ENCODE measurements around the gene H2AZ1.

Gene H2AZ1

DNA sequence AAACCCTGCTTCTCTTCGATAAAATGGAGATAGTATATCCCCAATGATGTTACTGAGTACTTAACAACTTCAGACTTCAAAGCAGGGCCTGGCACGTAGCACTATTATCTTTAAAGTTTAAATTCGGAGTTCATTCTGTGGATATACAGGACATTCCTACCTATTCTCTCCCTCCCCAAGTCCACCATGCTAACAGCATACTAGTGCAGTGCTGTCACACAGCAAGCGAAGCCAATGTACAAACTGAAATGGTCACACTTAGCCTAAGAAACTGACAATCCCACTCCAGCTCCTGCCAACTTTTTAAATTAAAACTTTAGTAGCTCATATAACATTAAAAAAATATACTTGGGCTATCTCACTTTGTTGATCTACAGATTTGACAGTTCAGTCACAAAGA, 2.5 kb downstream of the H2AZ1 start:
- Histone ChIP-seq H3K4me1 (ENCODE audit: low read length) (peaks cover 43% of the 10 kb centered on the region), H4K20me1 (ENCODE audit: insufficient read depth, low read length) (peaks cover 11% of the 10 kb centered on the region; the same call in 1 of the 2 replicates), H2AFZ (ENCODE audit: low read length) (no peak overlapping the region), H3K9me3 (replicated peaks; ENCODE audit: insufficient read depth, low read length) (no peaks in the 10 kb centered on the region), H3K9ac (ENCODE audit: low read length) (peak overlapping the region; percentile 87; the same call in 1 of the 2 replicates), H3K9me2 (replicated peaks; ENCODE audit: insufficient read depth, low read length) (no peaks in the 10 kb centered on the region), H3K4me2 (ENCODE audit: low read depth, low read length) (peak overlapping the region; percentile 81), H3K36me3 (replicated peaks; ENCODE audit: insufficient read depth, low read length) (peaks cover 9% of the 10 kb centered on the region; the same call in 1 of the 2 replicates), H3K79me2 (ENCODE audit: low read length) (peaks cover 66% of the 10 kb centered on the region), H3K27ac (ENCODE audit: low read length) (peak overlapping the region; percentile 83; the same call in 1 of the 2 replicates), H3K4me3 (ENCODE audit: low read length) (peak overlapping the region; percentile 58), H3F3A (ENCODE audit: insufficient read depth, low read length) (peaks cover 41% of the 10 kb centered on the region), H3K27me3 (replicated peaks; ENCODE audit: insufficient read depth, low read length) (no peaks in the 10 kb centered on the region)
- TF ChIP-seq EZH2 (optimal IDR thresholded peaks at IDR 0.05; ENCODE audit: low read depth, low read length) (no peak), EZH2phosphoT487 (IDR thresholded peaks at IDR 0.05; ENCODE audit: low read length) (no peak)
- TF ChIP-seq, protein P1, sequence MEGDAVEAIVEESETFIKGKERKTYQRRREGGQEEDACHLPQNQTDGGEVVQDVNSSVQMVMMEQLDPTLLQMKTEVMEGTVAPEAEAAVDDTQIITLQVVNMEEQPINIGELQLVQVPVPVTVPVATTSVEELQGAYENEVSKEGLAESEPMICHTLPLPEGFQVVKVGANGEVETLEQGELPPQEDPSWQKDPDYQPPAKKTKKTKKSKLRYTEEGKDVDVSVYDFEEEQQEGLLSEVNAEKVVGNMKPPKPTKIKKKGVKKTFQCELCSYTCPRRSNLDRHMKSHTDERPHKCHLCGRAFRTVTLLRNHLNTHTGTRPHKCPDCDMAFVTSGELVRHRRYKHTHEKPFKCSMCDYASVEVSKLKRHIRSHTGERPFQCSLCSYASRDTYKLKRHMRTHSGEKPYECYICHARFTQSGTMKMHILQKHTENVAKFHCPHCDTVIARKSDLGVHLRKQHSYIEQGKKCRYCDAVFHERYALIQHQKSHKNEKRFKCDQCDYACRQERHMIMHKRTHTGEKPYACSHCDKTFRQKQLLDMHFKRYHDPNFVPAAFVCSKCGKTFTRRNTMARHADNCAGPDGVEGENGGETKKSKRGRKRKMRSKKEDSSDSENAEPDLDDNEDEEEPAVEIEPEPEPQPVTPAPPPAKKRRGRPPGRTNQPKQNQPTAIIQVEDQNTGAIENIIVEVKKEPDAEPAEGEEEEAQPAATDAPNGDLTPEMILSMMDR (IDR thresholded peaks at IDR 0.05; ENCODE audit: low read length), result no peak
- DNase-seq, result no peak

DNA sequence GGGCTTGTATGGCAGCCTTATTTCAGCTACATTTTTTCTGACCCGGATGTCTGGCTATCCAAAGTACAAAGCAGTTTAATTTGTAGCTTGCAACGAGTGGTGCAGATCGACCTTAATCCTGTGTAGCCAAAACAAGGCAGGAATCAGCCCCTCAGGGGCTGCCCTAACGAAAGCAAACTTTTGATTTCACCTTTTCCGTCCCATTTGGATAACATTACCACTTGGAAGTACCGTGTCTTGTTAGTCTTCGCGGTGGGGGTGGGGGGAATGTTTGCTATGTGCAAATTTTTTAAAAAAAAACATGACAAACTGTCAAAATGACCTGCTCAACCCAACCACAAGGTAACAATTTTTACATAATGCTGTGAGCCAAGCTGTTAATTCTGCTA, 2.9 kb downstream of the H2AZ1 start:
- peaks cover 43% of the 10 kb centered on the region for H3K4me1 ChIP-seq (ENCODE audit: low read length)
- DNase-seq, result peak; percentile 12
- H3K4me3 ChIP-seq (ENCODE audit: low read length), result peak overlapping the region; percentile 58

DNA sequence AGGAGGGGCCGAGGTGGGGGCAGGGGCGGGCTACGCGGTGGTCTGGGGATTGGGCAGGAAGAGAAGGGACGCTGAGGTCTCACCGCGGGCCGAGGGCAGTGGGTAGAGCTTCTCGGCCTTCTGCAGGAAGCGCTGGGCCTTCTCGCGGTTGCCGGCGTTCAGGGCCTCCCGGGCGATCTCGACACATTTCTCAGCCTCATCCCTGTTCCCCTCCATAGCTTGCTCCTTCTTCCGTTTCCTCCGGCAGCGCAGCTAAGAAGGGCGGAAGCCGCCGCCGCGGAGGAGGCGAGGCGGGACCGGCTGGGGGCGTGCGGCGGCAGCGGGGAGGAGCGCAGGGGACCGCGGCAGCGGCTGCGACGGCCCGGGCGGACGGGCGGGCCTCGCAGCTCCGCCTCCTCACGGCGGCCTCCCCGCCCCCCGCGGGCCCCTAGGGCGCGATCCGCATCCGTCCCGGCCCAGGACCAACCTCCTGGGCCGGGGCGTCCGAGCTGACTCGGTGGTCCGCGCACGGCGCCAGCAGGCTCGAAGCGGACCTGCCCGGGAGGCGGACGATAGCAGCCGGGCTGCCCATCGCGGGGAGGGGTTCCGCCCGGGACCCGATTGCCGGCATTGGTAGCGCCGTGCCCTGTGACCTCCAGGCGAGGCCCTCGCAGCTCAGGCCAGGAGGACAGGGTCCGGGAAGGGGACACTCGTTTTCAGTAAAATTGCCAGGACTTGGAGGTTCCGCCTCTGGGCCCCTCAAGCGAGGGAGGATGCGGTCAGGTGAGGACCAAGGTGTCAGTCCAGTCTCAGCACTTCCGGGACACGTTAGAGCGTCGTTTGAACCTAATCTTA, 3.5 kb downstream of the H2AZ1 start, which contains the start of gene DNAJB14:
DNAJB14 (minus strand) TSS at position 263 of the 834 bp plus-strand sequence; CDS start at position 216, 47 bp downstream.
- TF ChIP-seq EZH2 (optimal IDR thresholded peaks at IDR 0.05; ENCODE audit: low read depth, low read length) (no peak), EZH2phosphoT487 (IDR thresholded peaks at IDR 0.05; ENCODE audit: low read length) (no peak)
- TF ChIP-seq, protein P1 (IDR thresholded peaks at IDR 0.05; ENCODE audit: low read length), result no peak
- Histone ChIP-seq H3K9ac (ENCODE audit: low read length) (peak within 1 kb of the TSS; percentile 87), H3F3A (ENCODE audit: insufficient read depth, low read length) (peaks cover 41% of the 10 kb centered on the region), H3K9me3 (replicated peaks; ENCODE audit: insufficient read depth, low read length) (no peaks in the 10 kb centered on the region), H3K4me3 (ENCODE audit: low read length) (peak within 1 kb of the TSS; percentile 58), H3K36me3 (replicated peaks; ENCODE audit: insufficient read depth, low read length) (peaks cover 9% of the 10 kb centered on the region; the same call in 1 of the 2 replicates), H2AFZ (ENCODE audit: low read length) (peak within 1 kb of the TSS; percentile 63), H3K79me2 (ENCODE audit: low read length) (peaks cover 75% of the 10 kb centered on the region), H3K27ac (ENCODE audit: low read length) (peak within 1 kb of the TSS; percentile 83), H3K4me2 (ENCODE audit: low read depth, low read length) (peak within 1 kb of the TSS; percentile 86), H3K27me3 (replicated peaks; ENCODE audit: insufficient read depth, low read length) (no peaks in the 10 kb centered on the region), H4K20me1 (ENCODE audit: insufficient read depth, low read length) (peaks cover 12% of the 10 kb centered on the region; the same call in 1 of the 2 replicates), H3K9me2 (replicated peaks; ENCODE audit: insufficient read depth, low read length) (no peaks in the 10 kb centered on the region), H3K4me1 (ENCODE audit: low read length) (peaks cover 43% of the 10 kb centered on the region)
- DNase-seq, result peak; percentile 76

More for the DNA sequence above, 2.9 kb downstream of the H2AZ1 start:
- no peaks in the 10 kb centered on the region for H3K9me2 ChIP-seq (replicated peaks; ENCODE audit: insufficient read depth, low read length)
- peak overlapping the region; percentile 63; the same call in 1 of the 2 replicates for H2AFZ ChIP-seq (ENCODE audit: low read length)
- H3K36me3 ChIP-seq (replicated peaks; ENCODE audit: insufficient read depth, low read length), result peaks cover 9% of the 10 kb centered on the region; the same call in 1 of the 2 replicates
- H3K27me3 ChIP-seq (replicated peaks; ENCODE audit: insufficient read depth, low read length), result no peaks in the 10 kb centered on the region
- peaks cover 11% of the 10 kb centered on the region; the same call in 1 of the 2 replicates for H4K20me1 ChIP-seq (ENCODE audit: insufficient read depth, low read length)
- H3F3A ChIP-seq (ENCODE audit: insufficient read depth, low read length), result peaks cover 41% of the 10 kb centered on the region
- peak overlapping the region; percentile 81 for H3K4me2 ChIP-seq (ENCODE audit: low read depth, low read length)
- peak overlapping the region; percentile 87; the same call in 1 of the 2 replicates for H3K9ac ChIP-seq (ENCODE audit: low read length)
- no peak for TF ChIP-seq EZH2phosphoT487 (IDR thresholded peaks at IDR 0.05; ENCODE audit: low read length)
- TF ChIP-seq, protein P1 (IDR thresholded peaks at IDR 0.05; ENCODE audit: low read length), result no peak
- no peak for TF ChIP-seq EZH2 (optimal IDR thresholded peaks at IDR 0.05; ENCODE audit: low read depth, low read length)
- peak overlapping the region; percentile 83 for H3K27ac ChIP-seq (ENCODE audit: low read length)
- H3K9me3 ChIP-seq (replicated peaks; ENCODE audit: insufficient read depth, low read length), result no peaks in the 10 kb centered on the region
- peaks cover 71% of the 10 kb centered on the region for H3K79me2 ChIP-seq (ENCODE audit: low read length)

All from MM.1S (cell line).